Activated CD8-positive, alpha-beta memory T cell treated with anti-CD3 and anti-CD28 coated beads for 4 hours (primary cell): ENCODE results near the gene TMEM116.
"Not testable (repeated sequence)": the region's sequence is repeated elsewhere in the genome, so short reads cannot be mapped to it uniquely, and the experiment has no call there.

Experiments
- DNase-seq, 2 donors: peaks; one replicate each; pipeline ENCODE4 v3.0.0-alpha.2; 2020; ENCODE audit warnings: low read depth in 2 of 2

TMEM116 gene

GRCh38 chr12:112012775-112013600, at the start of gene TMEM116, which contains the start of gene ERP29:
TMEM116 (minus strand) TSS chr12:112013165; CDS start chr12:112005270, 7,895 bp downstream.
ERP29 (plus strand) TSS chr12:112013426; CDS start chr12:112013466, 40 bp downstream.
- peak; percentile 100 for DNase-seq

GRCh38 chr12:112061137-112061536, 48.2 kb upstream of the TMEM116 start:
- DNase-seq = no peak

- no peak for DNase-seq
These were observed 36.4 kb upstream of the TMEM116 start for GRCh38 chr12:112049351-112049750.

GRCh38 chr12:112046003-112046402, 33.0 kb upstream of the TMEM116 start:
- DNase-seq = no peak

- not testable (repeated sequence) for DNase-seq
These were observed 23.6 kb upstream of the TMEM116 start for GRCh38 chr12:112036614-112037013.

- no peak for DNase-seq
These were observed 22.3 kb upstream of the TMEM116 start for GRCh38 chr12:112035219-112035785.

GRCh38 chr12:112032292-112032691, 19.3 kb upstream of the TMEM116 start:
- no peak for DNase-seq

GRCh38 chr12:112031472-112031871, 18.5 kb upstream of the TMEM116 start:
- no peak for DNase-seq

GRCh38 chr12:112029301-112029700, 16.3 kb upstream of the TMEM116 start:
- no peak for DNase-seq

GRCh38 chr12:112025808-112026375, 12.9 kb upstream of the TMEM116 start:
- DNase-seq = no peak

- no peak for DNase-seq
These were observed 10.9 kb upstream of the TMEM116 start for GRCh38 chr12:112023759-112024396.

GRCh38 chr12:112022241-112023016, 9.5 kb upstream of the TMEM116 start:
- no peak for DNase-seq

GRCh38 chr12:112020947-112021457, 8.0 kb upstream of the TMEM116 start:
- no peak for DNase-seq

GRCh38 chr12:112018571-112019237, 5.7 kb upstream of the TMEM116 start:
- no peak for DNase-seq

- DNase-seq = no peak
These were observed 4.1 kb upstream of the TMEM116 start for GRCh38 chr12:112017041-112017440.

- no peak for DNase-seq
These were observed 3.0 kb upstream of the TMEM116 start for GRCh38 chr12:112015938-112016337.

GRCh38 chr12:112013601-112014402, 837 bp upstream of the TMEM116 start:
- peak; percentile 39 to 58 for DNase-seq

- no peak for DNase-seq
These were observed 1.3 kb downstream of the TMEM116 start for GRCh38 chr12:112011685-112012084.

- DNase-seq = no peak
These were observed 2.3 kb downstream of the TMEM116 start for GRCh38 chr12:112010415-112011344.
